Tibial nerve (tissue), 4 donors: Measurements from ENCODE around the gene IL17RE.

ENCODE experiments used
- EP300 ChIP-seq, 2 donors: sonication (generic); formaldehyde crosslinking; IDR thresholded peaks; one replicate each; pipeline ENCODE4 v1.6.1; 2017; ENCODE audit warnings: antibody characterized with exemption in 2 of 2, mild to moderate bottlenecking in 1 of 2
- POLR2A ChIP-seq, 2 donors: fragments of 450-650 bp; IDR thresholded peaks; one replicate each; pipeline ENCODE4 v1.6.1; 2017; ENCODE audit warnings: antibody characterized with exemption in 2 of 2, mild to moderate bottlenecking in 2 of 2, moderate library complexity in 2 of 2
- TF ChIP-seq, protein P1 (sequence below), 5 experiments: fragments of 200-600 bp in 3 of 5; fragments of 450-650 bp in 2 of 5; sonication (generic) in 3 of 5; IDR thresholded peaks; one replicate each; pipeline ENCODE4 v1.5.1; 2016 to 2019; ENCODE audit warnings: antibody characterized with exemption in 5 of 5, mild to moderate bottlenecking in 3 of 5, moderate library complexity in 2 of 5

DNA sequence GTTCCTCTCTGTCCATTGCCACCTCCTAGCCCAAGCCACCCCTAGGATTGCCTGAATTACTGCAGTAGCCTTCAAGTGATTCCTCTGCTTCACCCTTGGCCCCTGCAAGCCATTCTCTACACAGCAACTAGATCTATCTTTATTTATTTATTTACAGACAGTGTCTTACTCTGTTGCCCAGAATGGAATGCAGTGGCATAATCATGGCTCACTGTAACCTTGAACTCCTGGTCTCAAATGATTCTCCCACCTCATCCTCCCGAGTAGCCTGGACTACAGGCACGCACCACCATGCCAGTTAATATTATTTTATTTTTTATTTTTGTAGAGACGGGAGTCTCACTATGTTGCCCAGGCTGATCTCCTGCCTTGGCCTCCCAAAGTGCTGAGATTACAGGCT is 14.1 kb upstream of the IL17RE start:
- TF ChIP-seq, protein P1, sequence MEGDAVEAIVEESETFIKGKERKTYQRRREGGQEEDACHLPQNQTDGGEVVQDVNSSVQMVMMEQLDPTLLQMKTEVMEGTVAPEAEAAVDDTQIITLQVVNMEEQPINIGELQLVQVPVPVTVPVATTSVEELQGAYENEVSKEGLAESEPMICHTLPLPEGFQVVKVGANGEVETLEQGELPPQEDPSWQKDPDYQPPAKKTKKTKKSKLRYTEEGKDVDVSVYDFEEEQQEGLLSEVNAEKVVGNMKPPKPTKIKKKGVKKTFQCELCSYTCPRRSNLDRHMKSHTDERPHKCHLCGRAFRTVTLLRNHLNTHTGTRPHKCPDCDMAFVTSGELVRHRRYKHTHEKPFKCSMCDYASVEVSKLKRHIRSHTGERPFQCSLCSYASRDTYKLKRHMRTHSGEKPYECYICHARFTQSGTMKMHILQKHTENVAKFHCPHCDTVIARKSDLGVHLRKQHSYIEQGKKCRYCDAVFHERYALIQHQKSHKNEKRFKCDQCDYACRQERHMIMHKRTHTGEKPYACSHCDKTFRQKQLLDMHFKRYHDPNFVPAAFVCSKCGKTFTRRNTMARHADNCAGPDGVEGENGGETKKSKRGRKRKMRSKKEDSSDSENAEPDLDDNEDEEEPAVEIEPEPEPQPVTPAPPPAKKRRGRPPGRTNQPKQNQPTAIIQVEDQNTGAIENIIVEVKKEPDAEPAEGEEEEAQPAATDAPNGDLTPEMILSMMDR (IDR thresholded peaks at IDR 0.05), result no peak
- TF ChIP-seq POLR2A (IDR thresholded peaks at IDR 0.05) (no peak), EP300 (IDR thresholded peaks at IDR 0.05) (no peak)
